HG03103 (cell line): ENCODE measurements around the gene TMEM69.
"Not testable (repeated sequence)": the region's sequence is repeated elsewhere in the genome, so short reads cannot be mapped to it uniquely, and the experiment has no call there.

Source experiments
- ATAC-seq: cut with Tn5 transposase; IDR thresholded peaks from one replicate; pipeline ENCODE4 v1.9.1; 2021; ENCODE audit warnings: low read depth; ENCODE audit not compliant: unreplicated experiment

TMEM69 gene

DNA sequence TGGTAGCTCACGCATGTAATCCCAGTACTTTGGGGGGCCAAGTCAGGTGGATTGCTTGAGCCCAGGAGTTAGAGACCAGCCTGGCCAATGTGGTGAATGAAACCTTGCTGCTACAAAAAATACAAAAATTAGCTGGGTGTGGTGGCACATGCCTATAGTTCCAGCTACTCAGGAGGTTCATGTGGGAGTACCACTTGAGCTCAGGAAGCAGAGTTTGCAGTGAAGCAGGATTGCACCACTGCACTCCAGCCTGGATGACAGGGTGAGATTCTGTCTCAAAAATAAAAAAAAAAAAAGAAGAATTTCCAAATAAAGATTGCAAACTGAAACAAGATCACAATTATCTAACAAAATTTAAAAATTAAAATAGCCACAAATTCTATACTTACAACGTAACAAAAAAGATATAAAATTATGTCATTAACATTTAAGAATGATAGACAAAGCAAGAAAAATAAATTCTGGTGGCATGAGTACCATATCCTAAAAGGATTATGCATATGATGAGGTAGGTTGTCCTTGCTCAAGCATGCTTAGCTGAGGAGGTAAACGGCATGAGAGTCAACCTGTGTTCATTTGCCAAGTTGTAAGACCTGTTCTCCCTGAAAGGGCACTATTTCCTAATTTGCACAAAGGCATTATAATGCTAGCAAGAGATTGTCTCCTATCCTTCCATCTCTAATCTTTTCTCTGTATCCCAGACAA, 42.2 kb downstream of the TMEM69 start:
- no peak for ATAC-seq

DNA sequence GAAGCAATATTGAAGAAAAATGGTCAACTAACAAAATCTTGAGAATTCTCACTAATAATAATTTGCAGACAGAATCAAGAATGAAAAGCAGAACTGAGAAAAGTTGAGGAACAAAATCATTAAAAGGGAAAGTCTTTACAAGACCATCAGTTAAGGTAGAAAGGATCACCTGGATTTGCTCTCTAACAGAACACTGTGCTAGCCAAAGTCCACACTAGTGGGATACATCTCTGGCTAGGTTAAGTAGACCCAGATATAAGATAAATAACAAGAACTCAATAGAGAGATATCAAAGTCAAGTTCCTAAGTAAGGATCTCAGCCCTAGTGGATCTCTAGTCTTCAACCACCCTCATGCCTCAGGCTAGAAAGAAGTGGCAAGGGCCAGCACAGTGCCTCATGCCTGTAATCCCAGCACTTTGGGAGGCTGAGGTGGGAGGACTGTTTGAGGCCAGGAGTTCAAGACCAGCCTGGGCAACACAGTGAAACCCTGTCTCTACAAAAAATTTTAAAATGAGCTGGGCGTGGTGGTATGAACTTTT, 42.9 kb downstream of the TMEM69 start:
- no peak for ATAC-seq

DNA sequence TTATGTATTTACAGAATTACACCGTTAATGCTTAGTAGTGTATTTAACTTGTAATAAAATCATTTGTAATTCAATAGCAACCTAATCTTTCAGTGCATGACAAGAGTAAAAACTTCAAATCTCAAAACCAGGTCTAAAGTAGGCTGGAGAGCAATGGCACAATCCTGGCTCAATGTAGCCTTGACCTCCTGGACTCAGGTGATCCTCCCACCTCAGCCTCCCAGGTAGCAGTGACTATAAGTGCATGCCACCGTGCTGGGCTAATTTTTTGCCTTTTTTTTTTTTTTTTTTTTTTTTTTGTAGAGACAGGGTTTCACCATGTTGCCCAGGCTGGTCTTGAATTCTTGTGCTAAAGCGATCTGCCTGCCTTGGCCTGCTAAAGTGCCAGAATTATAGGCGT, 51.2 kb downstream of the TMEM69 start:
- no peak for ATAC-seq

DNA sequence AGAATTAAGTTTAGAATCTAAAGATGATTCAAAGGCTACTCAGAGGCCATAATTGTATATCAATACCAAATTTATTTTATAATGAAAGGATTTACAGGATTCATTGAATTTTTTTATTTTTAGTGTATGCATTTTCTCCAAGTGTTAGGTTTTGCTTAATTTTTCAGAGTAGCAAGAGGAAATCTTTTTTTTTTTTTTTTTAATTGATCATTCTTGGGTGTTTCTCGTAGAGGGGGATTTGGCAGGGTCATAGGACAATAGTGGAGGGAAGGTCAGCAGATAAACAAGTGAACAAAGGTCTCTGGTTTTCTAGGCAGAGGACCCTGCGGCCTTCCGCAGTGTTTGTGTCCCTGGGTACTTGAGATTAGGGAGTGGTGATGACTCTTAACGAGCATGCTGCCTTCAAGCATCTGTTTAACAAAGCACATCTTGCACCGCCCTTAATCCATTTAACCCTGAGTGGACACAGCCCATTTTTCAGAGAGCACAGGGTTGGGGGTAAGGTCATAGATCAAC, 51.7 kb downstream of the TMEM69 start:
- ATAC-seq, result not testable (repeated sequence)
